K562 (cell line): ENCODE results near the gene RPAP2. TPM values are rescaled to one million over a fixed set of nuclear protein-coding genes. Genes with fewer than 3 reads are reported as not detected.
A peak's percentile ranks its signal among the peaks of the same experiment; 100 is the strongest.

Source experiments
- AFF4 ChIP-seq: sonication (generic); formaldehyde crosslinking; IDR thresholded peaks from 2 replicates; pipeline ENCODE4 v1.8.0; 2023; ENCODE audit warnings: mild to moderate bottlenecking, missing genetic modification reagents
- BRF1 ChIP-seq: IDR thresholded peaks from 3 replicates; pipeline ENCODE4 v1.6.1; 2011; ENCODE audit warnings: borderline replicate concordance, mild to moderate bottlenecking; ENCODE audit not compliant: insufficient read length; ENCODE audit errors: extremely low read depth
- CEBPB ChIP-seq: fragments of 450-650 bp; IDR thresholded peaks from 2 replicates; pipeline ENCODE4 v1.6.1; 2016; ENCODE audit warnings: missing genetic modification characterization, missing compliant biosample characterization
- CHD4 ChIP-seq: fragments of 200-600 bp; sonication (generic); IDR thresholded peaks from 3 replicates; pipeline ENCODE4 v1.6.1; 2012; ENCODE audit warnings: low read depth, mild to moderate bottlenecking, mixed read lengths, low read length, inconsistent platforms; ENCODE audit not compliant: insufficient read depth, insufficient replicate concordance, poor library complexity, severe bottlenecking
- E2F3 ChIP-seq: fragments of 250-450 bp; sonication (Bioruptor Pico); IDR thresholded peaks from 2 replicates; pipeline ENCODE4 v1.4.0; 2020; ENCODE audit warnings: mild to moderate bottlenecking
- ELF1 ChIP-seq: fragments of 200-800 bp; sonication (Bioruptor generic); IDR thresholded peaks from 2 replicates; pipeline ENCODE4 v1.6.1; 2016; ENCODE audit warnings: missing genetic modification characterization, missing compliant biosample characterization
- FOSL1 ChIP-seq: fragments of 200-800 bp; sonication (Bioruptor generic); conservative IDR thresholded peaks from 2 replicates; pipeline ENCODE4 v1.6.1; 2016; ENCODE audit warnings: missing genetic modification characterization, missing compliant biosample characterization
- GABPA ChIP-seq: fragments of 200-800 bp; sonication (Bioruptor generic); conservative IDR thresholded peaks from 2 replicates; pipeline ENCODE4 v1.6.1; 2016; ENCODE audit warnings: low read depth, missing genetic modification characterization, missing compliant biosample characterization
- MCM5 ChIP-seq: fragments of 450-650 bp; IDR thresholded peaks from 2 replicates; pipeline ENCODE4 v1.6.1; 2016; ENCODE audit warnings: low read depth
- MECOM ChIP-seq: fragments of 250-450 bp; sonication (Bioruptor Pico); IDR thresholded peaks from 2 replicates; pipeline ENCODE4 v1.8.0; 2022; ENCODE audit warnings: inconsistent platforms
- MED1 ChIP-seq: sonication (generic); formaldehyde crosslinking; IDR thresholded peaks from 2 replicates; pipeline ENCODE4 v1.8.1; 2023; ENCODE audit warnings: missing genetic modification reagents, borderline replicate concordance
- PHB ChIP-seq: fragments of 250-450 bp; sonication (Bioruptor Pico); IDR thresholded peaks from 2 replicates; pipeline ENCODE4 v1.5.0; 2021
- PML ChIP-seq: IDR thresholded peaks from 2 replicates; pipeline ENCODE4 v1.6.1; 2012; ENCODE audit warnings: low read length, inconsistent platforms
- PTBP1 ChIP-seq: fragments of 200-400 bp; formaldehyde crosslinking; IDR thresholded peaks from 2 replicates; pipeline ENCODE4 v1.6.1; 2017; ENCODE audit warnings: low read depth, low read length
- RBM15 ChIP-seq: fragments of 200-400 bp; formaldehyde crosslinking; IDR thresholded peaks from 2 replicates; pipeline ENCODE4 v1.6.1; 2018; ENCODE audit warnings: mild to moderate bottlenecking, low read length, moderate library complexity; ENCODE audit not compliant: insufficient read depth
- RBM17 ChIP-seq: fragments of 200-400 bp; formaldehyde crosslinking; IDR thresholded peaks from 2 replicates; pipeline ENCODE4 v1.6.1; 2017; ENCODE audit warnings: low read depth, mild to moderate bottlenecking, low read length, borderline replicate concordance
- RBM34 ChIP-seq: fragments of 200-400 bp; formaldehyde crosslinking; IDR thresholded peaks from 2 replicates; pipeline ENCODE4 v1.6.1; 2018; ENCODE audit warnings: low read length, borderline replicate concordance; ENCODE audit not compliant: insufficient read depth
- TGIF2 ChIP-seq: sonication (generic); formaldehyde crosslinking; IDR thresholded peaks from 2 replicates; pipeline ENCODE4 v1.8.1; 2022; ENCODE audit warnings: mild to moderate bottlenecking, missing genetic modification reagents, moderate library complexity
- THRAP3 ChIP-seq: fragments of 450-650 bp; IDR thresholded peaks from 2 replicates; pipeline ENCODE4 v1.6.1; 2016; ENCODE audit warnings: mild to moderate bottlenecking, inconsistent platforms, borderline replicate concordance
- ZBTB8A ChIP-seq: fragments of 450-650 bp; IDR thresholded peaks from 2 replicates; pipeline ENCODE4 v1.6.1; 2018; ENCODE audit warnings: mild to moderate bottlenecking, moderate library complexity; ENCODE audit not compliant: partially characterized antibody
- ZNF324 ChIP-seq: fragments of 250-450 bp; sonication (Bioruptor Pico); IDR thresholded peaks from 2 replicates; pipeline ENCODE4 v1.4.0; 2020; ENCODE audit warnings: mild to moderate bottlenecking
- polyA plus RNA-seq, 8 experiments: library from polyadenylated mRNA; depleted of rRNA in 4 of 8; stranded (reverse) in 5 of 8; unstranded in 3 of 8; fragments of >200 nt; fragmentation: Nextera tagmentation in 2 of 8; fragmentation: Illumina TruSeq in 1 of 8; extraction: Ambion mirVana in 2 of 8; extraction: Trizol in 1 of 8; gene quantifications; 2 replicates each; pipeline versions ENCODE4 v1.2.1 to v1.2.3, GENCODE V29; 2011 to 2014; ENCODE audit warnings: inconsistent platforms in 1 of 8, missing spikeins in 1 of 8
- total RNA-seq, 7 experiments: library from RNA; depleted of rRNA in 6 of 7; stranded (reverse); fragments of >200 nt in 6 of 7; fragmentation: Illumina TruSeq in 2 of 7; extraction: Trizol in 2 of 7; gene quantifications; 2 replicates each; pipeline versions ENCODE4 v1.2.1 to v1.2.3, GENCODE V29; 2011 to 2021; ENCODE audit warnings: low replicate concordance in 1 of 7
- TF ChIP-seq, protein P1 (sequence below): fragments of 250-450 bp; sonication (Bioruptor Pico); IDR thresholded peaks from 2 replicates; pipeline ENCODE4 v1.8.0; 2022; ENCODE audit warnings: moderate library complexity, mild to moderate bottlenecking, inconsistent platforms
- TF ChIP-seq, protein P2 (sequence below): sonication (generic); formaldehyde crosslinking; IDR thresholded peaks from 2 replicates; pipeline ENCODE4 v1.9.0; 2022; ENCODE audit warnings: mild to moderate bottlenecking, missing genetic modification reagents

RPAP2 gene
- total and polyA plus RNA-seq, 9 of the 15 experiments (the other 6 are each of a cell fraction or from before 2014, with no cell fraction given), result 6.2 to 41.7 (median 28.7) TPM

GRCh38 chr1:92298573-92299476 lies at the start of gene RPAP2, which contains the start of gene GLMN (continued):
- TF ChIP-seq AFF4, result no peak
- TF ChIP-seq RBM15, result no peak
- TF ChIP-seq MED1 (CRISPR knock-in tag), result no peak
- no peak for TF ChIP-seq CHD4
- TF ChIP-seq GABPA (tag), result no peak
- TF ChIP-seq, protein P1, sequence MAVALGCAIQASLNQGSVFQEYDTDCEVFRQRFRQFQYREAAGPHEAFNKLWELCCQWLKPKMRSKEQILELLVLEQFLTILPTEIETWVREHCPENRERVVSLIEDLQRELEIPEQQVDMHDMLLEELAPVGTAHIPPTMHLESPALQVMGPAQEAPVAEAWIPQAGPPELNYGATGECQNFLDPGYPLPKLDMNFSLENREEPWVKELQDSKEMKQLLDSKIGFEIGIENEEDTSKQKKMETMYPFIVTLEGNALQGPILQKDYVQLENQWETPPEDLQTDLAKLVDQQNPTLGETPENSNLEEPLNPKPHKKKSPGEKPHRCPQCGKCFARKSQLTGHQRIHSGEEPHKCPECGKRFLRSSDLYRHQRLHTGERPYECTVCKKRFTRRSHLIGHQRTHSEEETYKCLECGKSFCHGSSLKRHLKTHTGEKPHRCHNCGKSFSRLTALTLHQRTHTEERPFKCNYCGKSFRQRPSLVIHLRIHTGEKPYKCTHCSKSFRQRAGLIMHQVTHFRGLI (CRISPR knock-in tag), result no peak
- no peak for TF ChIP-seq THRAP3
- TF ChIP-seq ELF1 (tag), result no peak
- TF ChIP-seq MECOM (CRISPR knock-in tag), result peak; percentile 81; the same call in 1 of the 2 replicates
- TF ChIP-seq MCM5, result no peak
- no peak for TF ChIP-seq PTBP1
- no peak for TF ChIP-seq FOSL1 (tag)
- TF ChIP-seq TGIF2 (CRISPR knock-in tag), result no peak
- TF ChIP-seq ZBTB8A, result no peak
- TF ChIP-seq ZNF324 (CRISPR knock-in tag), result no peak
- no peak for TF ChIP-seq RBM17
- TF ChIP-seq PHB (CRISPR knock-in tag), result no peak
- TF ChIP-seq, protein P2, sequence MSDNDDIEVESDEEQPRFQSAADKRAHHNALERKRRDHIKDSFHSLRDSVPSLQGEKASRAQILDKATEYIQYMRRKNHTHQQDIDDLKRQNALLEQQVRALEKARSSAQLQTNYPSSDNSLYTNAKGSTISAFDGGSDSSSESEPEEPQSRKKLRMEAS, result peak; percentile 69
- TF ChIP-seq PML, result peak; percentile 81; the same call in 1 of the 2 replicates
- no peak for TF ChIP-seq BRF1
- TF ChIP-seq RBM34, result no peak
- no peak for TF ChIP-seq CEBPB (tag)
- TF ChIP-seq E2F3, result peak; percentile 29; the same call in 1 of the 2 replicates
